Breast epithelium (tissue), 3 donors: ENCODE data around the gene COL9A1.

Experiments
- CTCF ChIP-seq, 3 donors: fragments of 450-650 bp; IDR thresholded peaks; one replicate each; pipeline ENCODE4 v1.5.1; 2016 to 2017; ENCODE audit warnings: antibody characterized with exemption in 3 of 3, mild to moderate bottlenecking in 3 of 3, moderate library complexity in 3 of 3
- POLR2A ChIP-seq: fragments of 450-650 bp; IDR thresholded peaks from one replicate; pipeline ENCODE4 v1.6.1; 2016; ENCODE audit warnings: antibody characterized with exemption, mild to moderate bottlenecking, moderate library complexity
- POLR2AphosphoS5 ChIP-seq, 3 donors: sonication (generic); formaldehyde crosslinking; IDR thresholded peaks; one replicate each; pipeline ENCODE4 v1.6.1; 2017; ENCODE audit warnings: antibody characterized with exemption in 3 of 3

GRCh38 chr6:70298068-70298467, 4.8 kb downstream of the COL9A1 start:
- TF ChIP-seq CTCF (IDR thresholded peaks at IDR 0.05) (no peak), POLR2AphosphoS5 (IDR thresholded peaks at IDR 0.05) (no peak), POLR2A (no peak)
